GM12864 (cell line): ENCODE data around the gene DNAJC11.

Experiments used
- DNase-seq: peaks from one replicate; pipeline ENCODE4 v3.0.0-alpha.2; 2011; ENCODE audit warnings: low read depth
- H3K4me3 ChIP-seq: 2 replicates; pipeline ENCODE4 v1.5.1; 2011; ENCODE audit warnings: mild to moderate bottlenecking, low read depth, low read length, control low read depth
- TF ChIP-seq, protein P1 (sequence below): IDR thresholded peaks from 2 replicates; pipeline ENCODE4 v1.5.1; 2011; ENCODE audit warnings: low read depth, mild to moderate bottlenecking, moderate library complexity, low read length, control low read depth, inconsistent platforms; ENCODE audit errors: missing control alignments

Gene DNAJC11

DNA sequence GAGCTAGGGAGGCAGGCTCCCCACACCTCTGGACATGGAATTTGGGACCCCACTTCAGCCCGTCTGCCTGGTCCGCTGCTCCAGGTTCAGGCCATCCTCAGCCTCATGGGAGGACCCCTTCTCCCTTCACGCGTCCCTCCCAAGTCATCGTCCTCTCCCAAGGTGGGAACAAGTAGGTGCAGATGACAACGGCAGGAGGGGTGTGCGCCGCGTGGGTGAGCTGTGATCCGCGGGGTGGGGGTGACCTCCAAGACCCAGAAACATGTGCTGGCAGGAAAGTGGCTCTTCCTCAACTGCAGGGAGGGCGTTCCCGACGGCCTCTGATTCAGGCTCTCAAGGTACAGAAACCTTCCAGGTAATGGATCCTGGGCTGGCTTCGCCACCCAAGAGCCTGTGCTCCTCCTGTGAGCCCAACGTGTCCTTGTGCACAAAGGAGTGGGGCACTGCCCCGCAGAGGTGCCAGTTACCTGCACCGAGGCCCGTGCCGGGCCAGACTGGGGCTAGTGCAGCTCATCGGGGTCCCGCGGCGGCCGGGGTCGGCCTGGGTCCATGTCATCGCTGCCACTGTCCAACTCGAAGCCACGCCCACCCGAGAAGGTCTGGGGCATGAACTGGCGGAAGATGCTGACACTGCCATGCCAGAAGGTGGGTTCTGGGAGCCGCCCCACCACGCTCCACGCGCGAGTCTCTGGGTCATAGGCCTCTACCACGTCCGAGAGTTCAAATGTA lies 108.6 kb downstream of the DNAJC11 start:
- no peak for DNase-seq
- TF ChIP-seq, protein P1, sequence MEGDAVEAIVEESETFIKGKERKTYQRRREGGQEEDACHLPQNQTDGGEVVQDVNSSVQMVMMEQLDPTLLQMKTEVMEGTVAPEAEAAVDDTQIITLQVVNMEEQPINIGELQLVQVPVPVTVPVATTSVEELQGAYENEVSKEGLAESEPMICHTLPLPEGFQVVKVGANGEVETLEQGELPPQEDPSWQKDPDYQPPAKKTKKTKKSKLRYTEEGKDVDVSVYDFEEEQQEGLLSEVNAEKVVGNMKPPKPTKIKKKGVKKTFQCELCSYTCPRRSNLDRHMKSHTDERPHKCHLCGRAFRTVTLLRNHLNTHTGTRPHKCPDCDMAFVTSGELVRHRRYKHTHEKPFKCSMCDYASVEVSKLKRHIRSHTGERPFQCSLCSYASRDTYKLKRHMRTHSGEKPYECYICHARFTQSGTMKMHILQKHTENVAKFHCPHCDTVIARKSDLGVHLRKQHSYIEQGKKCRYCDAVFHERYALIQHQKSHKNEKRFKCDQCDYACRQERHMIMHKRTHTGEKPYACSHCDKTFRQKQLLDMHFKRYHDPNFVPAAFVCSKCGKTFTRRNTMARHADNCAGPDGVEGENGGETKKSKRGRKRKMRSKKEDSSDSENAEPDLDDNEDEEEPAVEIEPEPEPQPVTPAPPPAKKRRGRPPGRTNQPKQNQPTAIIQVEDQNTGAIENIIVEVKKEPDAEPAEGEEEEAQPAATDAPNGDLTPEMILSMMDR = no peak
- H3K4me3 ChIP-seq = no peak overlapping the region

DNA sequence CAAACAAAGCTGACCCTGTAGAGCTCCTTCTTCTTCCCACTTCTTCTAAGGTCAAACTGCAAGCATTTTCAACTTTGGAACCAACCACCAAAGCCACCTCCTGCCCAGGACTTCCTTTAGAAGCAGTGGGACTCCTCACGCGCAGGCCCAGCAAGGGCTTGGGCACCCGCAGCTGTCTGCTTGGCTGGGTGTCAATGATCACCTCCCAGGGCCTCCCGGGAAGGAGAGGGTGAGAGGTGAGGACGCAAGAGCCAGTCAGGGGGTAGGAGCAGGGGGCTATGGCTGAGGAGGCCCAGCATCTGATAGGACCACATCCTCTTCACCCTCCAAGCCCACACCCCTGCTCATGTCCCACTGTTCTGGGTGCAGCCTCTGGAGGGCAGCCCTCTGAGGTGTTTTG lies 109.2 kb downstream of the DNAJC11 start:
- TF ChIP-seq, protein P1 = no peak
- no peak overlapping the region for H3K4me3 ChIP-seq
- DNase-seq = no peak

DNA sequence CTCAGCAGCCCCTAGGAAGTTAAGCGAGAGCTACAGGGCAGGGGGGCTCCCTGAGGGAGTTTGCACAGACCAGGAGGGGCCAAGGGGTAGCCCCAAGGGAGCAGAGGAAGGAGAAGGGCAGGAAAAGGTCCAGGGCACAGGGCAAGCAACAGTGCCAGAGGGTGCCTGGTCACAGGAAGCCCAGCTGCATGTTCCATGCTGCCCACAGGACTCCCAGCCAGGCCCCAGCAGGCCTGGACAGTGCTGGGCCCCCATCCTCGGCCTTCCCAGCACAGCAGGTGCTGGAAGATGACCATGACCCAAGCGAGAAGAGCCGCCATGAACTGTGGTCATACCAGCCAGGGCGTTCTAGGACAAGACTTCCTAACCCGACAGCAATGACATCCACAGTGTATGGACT lies 110.0 kb downstream of the DNAJC11 start:
- TF ChIP-seq, protein P1 = no peak
- DNase-seq = no peak
- H3K4me3 ChIP-seq = no peak overlapping the region

DNA sequence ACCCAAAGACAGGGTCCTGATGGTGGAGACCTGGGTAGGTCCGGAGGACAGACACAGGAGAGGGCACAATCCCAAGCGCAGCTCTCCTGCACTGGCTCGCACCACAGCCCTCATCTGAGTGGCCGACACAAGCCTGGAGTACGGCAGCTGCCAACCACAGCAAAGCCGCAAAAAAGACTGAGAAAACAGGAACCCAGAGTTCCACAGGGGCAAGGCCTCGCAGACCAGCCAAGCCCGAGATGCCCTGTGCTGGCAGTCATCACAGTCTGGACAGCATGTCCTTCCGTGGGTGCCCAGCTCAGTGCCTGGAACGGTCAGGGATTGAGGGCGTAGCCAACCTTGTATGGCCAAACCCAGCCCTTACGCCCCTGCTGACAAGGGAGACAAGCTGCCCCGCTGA lies 110.4 kb downstream of the DNAJC11 start:
- DNase-seq = no peak
- no peak overlapping the region for H3K4me3 ChIP-seq
- TF ChIP-seq, protein P1 = no peak

DNA sequence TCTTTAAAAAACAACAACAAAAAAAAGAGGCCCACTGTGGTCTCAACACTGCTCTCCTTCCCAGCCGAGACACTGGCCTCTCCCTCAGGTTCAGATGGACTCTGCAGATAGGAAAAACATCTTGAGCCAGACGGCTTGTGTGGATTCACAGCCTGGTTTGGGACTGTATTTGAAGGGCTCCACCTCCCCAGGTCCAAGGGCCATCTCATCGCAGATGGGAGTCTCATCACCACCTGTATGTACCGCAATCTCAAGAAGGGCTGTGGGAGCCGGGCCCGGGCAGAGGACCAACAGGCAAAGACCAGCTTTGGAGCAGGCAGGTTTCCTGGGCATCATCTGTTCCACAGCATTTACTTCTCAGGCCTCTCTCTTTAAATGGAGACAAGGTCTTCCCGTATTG lies 111.6 kb downstream of the DNAJC11 start:
- TF ChIP-seq, protein P1 = no peak
- no peak for DNase-seq
- no peak overlapping the region for H3K4me3 ChIP-seq

DNA sequence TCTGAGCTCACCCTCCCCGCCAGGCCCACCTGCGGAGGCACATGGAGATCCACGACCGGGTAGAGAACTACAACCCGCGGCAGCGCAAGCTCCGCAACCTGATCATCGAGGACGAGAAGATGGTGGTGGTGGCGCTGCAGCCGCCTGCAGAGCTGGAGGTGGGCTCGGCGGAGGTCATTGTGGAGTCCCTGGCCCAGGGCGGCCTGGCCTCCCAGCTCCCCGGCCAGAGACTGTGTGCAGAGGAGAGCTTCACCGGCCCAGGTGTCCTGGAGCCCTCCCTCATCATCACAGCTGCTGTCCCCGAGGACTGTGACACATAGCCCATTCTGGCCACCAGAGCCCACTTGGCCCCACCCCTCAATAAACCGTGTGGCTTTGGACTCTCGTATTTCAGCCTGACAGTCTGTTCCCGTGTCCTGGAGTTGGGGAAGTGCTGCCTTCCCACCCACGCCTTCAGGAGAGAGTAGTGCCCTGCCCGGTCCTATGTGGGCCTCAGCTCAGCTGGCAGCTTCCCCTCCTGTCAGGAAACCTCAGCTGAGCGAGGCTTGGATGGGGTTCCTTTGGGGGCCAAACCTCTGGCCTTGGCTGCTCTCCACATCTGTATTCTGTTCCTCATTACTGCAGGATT lies 112.6 kb downstream of the DNAJC11 start:
- DNase-seq = no peak
- TF ChIP-seq, protein P1 = no peak
- H3K4me3 ChIP-seq = no peak overlapping the region
